Sigmoid colon (tissue), 7 donors: Measurements from ENCODE around the gene TBX3. TPM values are rescaled to one million over a fixed set of nuclear protein-coding genes. Genes with fewer than 3 reads are reported as not detected.
A peak's percentile ranks its signal among the peaks of the same experiment; 100 is the strongest.
"Not testable (repeated sequence)": the region's sequence is repeated elsewhere in the genome, so short reads cannot be mapped to it uniquely, and the experiment has no call there.

Source experiments
- DNase-seq: peaks from one replicate; pipeline ENCODE4 v3.0.0-alpha.2; 2019
- H3K27ac ChIP-seq, 4 donors: fragments of 200-600 bp; sonication (generic); one replicate each; pipeline ENCODE4 v1.5.1; 2016 to 2019; ENCODE audit warnings: mild to moderate bottlenecking in 1 of 4
- H3K27me3 ChIP-seq, 3 donors: fragments of 200-600 bp; sonication (generic); one replicate each; pipeline ENCODE4 v1.5.1; 2019; ENCODE audit warnings: mild to moderate bottlenecking in 1 of 3
- H3K36me3 ChIP-seq, 4 donors: fragments of 200-600 bp; sonication (generic); one replicate each; pipeline ENCODE4 v1.5.1; 2016 to 2019
- H3K4me1 ChIP-seq, 4 donors: fragments of 200-600 bp; sonication (generic); one replicate each; pipeline ENCODE4 v1.5.1; 2017 to 2019
- H3K4me3 ChIP-seq, 4 donors: fragments of 200-600 bp; sonication (generic); one replicate each; pipeline ENCODE4 v1.5.1; 2017 to 2019; ENCODE audit warnings: mild to moderate bottlenecking in 2 of 4, moderate library complexity in 1 of 4
- H3K9me3 ChIP-seq, 4 donors: fragments of 200-600 bp in 3 of 4; sonication (generic) in 3 of 4; one replicate each; pipeline versions ENCODE4 v1.5.1 to v1.6.1; 2013 to 2019
- EP300 ChIP-seq, 4 donors: sonication (generic); formaldehyde crosslinking; IDR thresholded peaks; one replicate each; pipeline ENCODE4 v1.6.1; 2017; ENCODE audit warnings: antibody characterized with exemption in 4 of 4
- POLR2A ChIP-seq, 2 donors: fragments of 450-650 bp; IDR thresholded peaks; one replicate each; pipeline ENCODE4 v1.6.1; 2016; ENCODE audit warnings: antibody characterized with exemption in 2 of 2, mild to moderate bottlenecking in 2 of 2, moderate library complexity in 2 of 2
- POLR2AphosphoS5 ChIP-seq, 4 donors: sonication (generic); formaldehyde crosslinking; IDR thresholded peaks; one replicate each; pipeline ENCODE4 v1.6.1; 2017; ENCODE audit warnings: antibody characterized with exemption in 4 of 4
- WGBS, 2 donors: extraction: QIAGEN DNeasy Blood & Tissue Kit; methylation state at CpG; one replicate each; pipeline ENCODE4 v1.1.7; 2013; 5-methylcytosine and 5-hydroxymethylcytosine counted together
- intact Hi-C: fragments of 100-400 bp; cut with DNase I; formaldehyde crosslinking; loops from one replicate; pipeline ENCODE4 v1.15.1; 2023
- polyA plus RNA-seq, 3 donors: library from polyadenylated mRNA; stranded (reverse); fragments of 200-250 nt; gene quantifications; one replicate each; pipeline ENCODE4 v1.2.3, GENCODE V29; 2013
- total RNA-seq, 4 donors: library from RNA; depleted of rRNA; stranded (reverse); fragments of >200 nt; gene quantifications; one replicate each; pipeline ENCODE4 v1.1.0, GENCODE V29; 2016
- TF ChIP-seq, protein P1 (sequence below), 4 experiments: fragments of 450-650 bp in 3 of 4; fragments of 200-600 bp in 1 of 4; IDR thresholded peaks; one replicate each; pipeline ENCODE4 v1.5.1; 2016 to 2019; ENCODE audit warnings: antibody characterized with exemption in 4 of 4, mild to moderate bottlenecking in 3 of 4, moderate library complexity in 2 of 4
- donor health status: healthy with polysubstance abuse.
- donor health status: Bipolar disorder and iron deficiency.
- donor health status: healthy.

The TBX3 gene
- total RNA-seq (1 to 10 TPM; 6.2 to 9.7 (median 7.6) TPM), polyA plus RNA-seq (1 to 10 TPM; 2.3 to 5.3 (median 2.4) TPM)

DNA sequence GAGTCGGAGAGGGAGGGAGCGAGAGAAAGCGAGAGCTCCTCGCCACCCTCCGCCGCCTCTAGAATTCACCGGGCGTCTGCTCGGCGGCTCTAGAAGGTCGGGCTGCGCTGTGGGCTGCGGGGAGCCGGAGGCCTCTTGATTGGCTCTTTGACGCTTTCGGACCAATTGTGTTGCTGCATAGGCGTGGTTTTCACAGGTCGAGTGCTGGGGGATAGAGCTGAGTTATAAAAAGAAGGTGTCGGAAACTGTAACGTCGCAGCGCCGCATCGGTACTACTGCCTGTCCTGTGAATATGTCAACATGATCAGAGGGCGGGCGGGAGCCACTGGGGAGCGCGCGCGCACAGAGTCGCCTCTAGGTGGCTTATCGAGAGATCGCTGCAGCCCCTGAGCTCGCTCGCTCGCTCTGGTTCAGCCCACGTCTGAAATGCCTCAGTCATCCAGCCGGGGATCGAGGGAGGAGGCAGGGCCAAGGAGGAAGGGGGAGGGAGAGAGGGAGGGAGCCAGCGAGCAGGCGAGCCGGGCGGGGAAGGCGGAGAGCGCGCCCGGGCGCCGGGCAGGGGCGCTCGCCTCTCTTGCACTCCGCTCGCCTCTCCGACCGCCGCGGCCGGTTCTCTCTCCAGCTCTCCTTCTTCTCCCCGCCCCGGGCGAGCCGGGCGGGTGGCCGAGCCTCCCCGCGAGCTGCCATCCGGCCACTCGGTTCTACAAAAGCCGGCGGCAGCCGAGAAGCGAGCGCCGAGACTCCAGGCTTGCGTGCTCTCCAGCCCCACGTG lies at the start of gene TBX3:
Gene TBX3 (minus strand): TSS at position 78 of the 772 bp plus-strand sequence. CDS start 975 bp downstream, outside the sequence.
- TF ChIP-seq POLR2AphosphoS5 (IDR thresholded peaks at IDR 0.05) (peak; percentile 88 to 96 (median 91)), EP300 (IDR thresholded peaks at IDR 0.05) (no peak), POLR2A (IDR thresholded peaks at IDR 0.05) (peak; percentile 69 to 82)
- TF ChIP-seq, protein P1, sequence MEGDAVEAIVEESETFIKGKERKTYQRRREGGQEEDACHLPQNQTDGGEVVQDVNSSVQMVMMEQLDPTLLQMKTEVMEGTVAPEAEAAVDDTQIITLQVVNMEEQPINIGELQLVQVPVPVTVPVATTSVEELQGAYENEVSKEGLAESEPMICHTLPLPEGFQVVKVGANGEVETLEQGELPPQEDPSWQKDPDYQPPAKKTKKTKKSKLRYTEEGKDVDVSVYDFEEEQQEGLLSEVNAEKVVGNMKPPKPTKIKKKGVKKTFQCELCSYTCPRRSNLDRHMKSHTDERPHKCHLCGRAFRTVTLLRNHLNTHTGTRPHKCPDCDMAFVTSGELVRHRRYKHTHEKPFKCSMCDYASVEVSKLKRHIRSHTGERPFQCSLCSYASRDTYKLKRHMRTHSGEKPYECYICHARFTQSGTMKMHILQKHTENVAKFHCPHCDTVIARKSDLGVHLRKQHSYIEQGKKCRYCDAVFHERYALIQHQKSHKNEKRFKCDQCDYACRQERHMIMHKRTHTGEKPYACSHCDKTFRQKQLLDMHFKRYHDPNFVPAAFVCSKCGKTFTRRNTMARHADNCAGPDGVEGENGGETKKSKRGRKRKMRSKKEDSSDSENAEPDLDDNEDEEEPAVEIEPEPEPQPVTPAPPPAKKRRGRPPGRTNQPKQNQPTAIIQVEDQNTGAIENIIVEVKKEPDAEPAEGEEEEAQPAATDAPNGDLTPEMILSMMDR (IDR thresholded peaks at IDR 0.05): peak in 3 of 4 experiments; percentile 12 to 53 (median 49)
- DNase-seq: peak; percentile 97
- no peaks in the 10 kb centered on the region for H3K36me3 ChIP-seq
- H3K27ac ChIP-seq: peak within 1 kb of the TSS; percentile 78 to 89 (median 84)
- H3K27me3 ChIP-seq: peaks cover 22 to 46% (median 31%) of the 10 kb centered on the region in 3 donors
- WGBS, 2 donors: 1 to 3% methylated on average over 76 of the region's 76 CpGs
- H3K4me3 ChIP-seq: peak within 1 kb of the TSS; percentile 52 to 60 (median 55)
- peaks cover 0 to 28% (median 21%) of the 10 kb centered on the region in 4 donors for H3K4me1 ChIP-seq
- intact Hi-C loops: loop anchor here (5.0 kb wide), 4 partner anchors 528 to 1068 kb away; partner anchors contain the start of gene RBM19
- no peaks in the 10 kb centered on the region for H3K9me3 ChIP-seq

- no peak for TF ChIP-seq EP300 (IDR thresholded peaks at IDR 0.05)
- Histone ChIP-seq H3K27me3 (peaks cover 4 to 42% (median 13%) of the 10 kb centered on the region in 3 donors), H3K9me3 (no peaks in the 10 kb centered on the region), H3K27ac (no peak overlapping the region), H3K4me1 (peaks cover 0 to 12% (median 8%) of the 10 kb centered on the region in 4 donors), H3K4me3 (no peak overlapping the region), H3K36me3 (no peaks in the 10 kb centered on the region)
- no peak for DNase-seq
- 51 to 66% methylated on average over 4 of the region's 4 CpGs for WGBS, 2 donors
- intact Hi-C loops: no loop called here
Measured at GRCh38 chr12:114732426-114733030, 48.6 kb upstream of the TBX3 start.

DNA sequence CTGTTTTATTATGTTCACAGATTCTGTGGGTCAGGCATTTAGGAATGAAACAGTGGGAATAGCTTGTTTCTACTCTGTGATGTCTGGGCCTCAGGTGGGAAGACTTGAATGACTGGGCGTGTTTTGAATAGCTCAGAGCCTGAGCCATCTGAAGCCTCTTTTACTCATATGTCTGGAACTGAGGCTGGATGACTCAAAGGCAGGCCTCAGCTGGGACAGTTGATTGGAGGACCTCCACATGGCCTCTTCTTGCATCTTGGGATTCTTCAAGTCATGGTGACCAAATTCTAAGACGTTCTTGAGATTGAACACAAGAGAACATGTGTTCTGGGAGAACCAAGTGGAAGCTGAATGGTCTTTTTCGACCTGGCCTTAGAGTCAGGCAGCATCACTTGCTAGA lies 45.8 kb upstream of the TBX3 start:
- Histone ChIP-seq H3K27ac (no peak overlapping the region), H3K4me3 (no peak overlapping the region), H3K4me1 (no peaks in the 10 kb centered on the region), H3K9me3 (no peaks in the 10 kb centered on the region), H3K27me3 (peaks cover 0 to 23% (median 3%) of the 10 kb centered on the region in 3 donors), H3K36me3 (no peaks in the 10 kb centered on the region)
- TF ChIP-seq, protein P1 (IDR thresholded peaks at IDR 0.05): no peak
- TF ChIP-seq POLR2A (IDR thresholded peaks at IDR 0.05): no peak
- no peak for TF ChIP-seq POLR2AphosphoS5 (IDR thresholded peaks at IDR 0.05)
- no peak for TF ChIP-seq EP300 (IDR thresholded peaks at IDR 0.05)
- no peak for DNase-seq
- WGBS, 2 donors: 81 to 82% methylated on average over 3 of the region's 3 CpGs
- intact Hi-C loops: no loop called here

- 44 to 68% methylated on average over 7 of the region's 7 CpGs for WGBS, 2 donors
- H3K27ac ChIP-seq: no peak overlapping the region
- H3K9me3 ChIP-seq: no peaks in the 10 kb centered on the region
- intact Hi-C loops: no loop called here
- no peaks in the 10 kb centered on the region for H3K27me3 ChIP-seq
- no peak for DNase-seq
- no peaks in the 10 kb centered on the region for H3K4me1 ChIP-seq
- no peak overlapping the region for H3K4me3 ChIP-seq
- H3K36me3 ChIP-seq: no peaks in the 10 kb centered on the region
- TF ChIP-seq EP300 (IDR thresholded peaks at IDR 0.05): no peak
- no peak for TF ChIP-seq POLR2A (IDR thresholded peaks at IDR 0.05)
- TF ChIP-seq, protein P1 (IDR thresholded peaks at IDR 0.05): no peak
- TF ChIP-seq POLR2AphosphoS5 (IDR thresholded peaks at IDR 0.05): no peak
Measured at GRCh38 chr12:114726092-114726710, 42.2 kb upstream of the TBX3 start.

DNA sequence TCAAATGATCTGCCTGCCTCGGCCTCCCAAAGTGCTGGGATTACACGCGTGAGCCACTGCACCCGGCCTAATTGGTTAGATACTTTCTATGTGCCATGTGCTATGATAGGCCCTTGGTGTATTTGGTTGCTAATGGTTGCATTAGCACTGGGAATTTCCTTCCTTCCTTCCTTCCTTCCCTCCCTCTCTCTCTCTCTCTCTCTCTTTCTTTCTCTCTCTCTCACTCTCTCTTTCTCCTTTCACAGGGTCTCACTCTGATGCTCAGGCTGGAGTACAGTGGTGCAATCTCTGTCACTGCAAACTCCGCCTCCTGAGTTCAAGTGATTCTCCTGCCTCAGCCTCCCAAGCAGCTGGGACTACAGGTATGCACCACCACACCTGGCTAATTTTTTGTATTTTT lies 38.2 kb upstream of the TBX3 start:
- 95% methylated on average over 5 of the region's 5 CpGs for WGBS, 2 donors
- DNase-seq, H3K27me3 ChIP-seq, H3K4me1 ChIP-seq, intact Hi-C loops, H3K9me3 ChIP-seq, H3K4me3 ChIP-seq, H3K36me3 ChIP-seq, H3K27ac ChIP-seq: not testable (repeated sequence)
